NCI-H1048 (cell line): ENCODE measurements around the gene VANGL1.

Experiments used
- DNase-seq: peaks from one replicate; lab custom pipeline; 2025; lab: John Stamatoyannopoulos, UW

VANGL1 gene

DNA sequence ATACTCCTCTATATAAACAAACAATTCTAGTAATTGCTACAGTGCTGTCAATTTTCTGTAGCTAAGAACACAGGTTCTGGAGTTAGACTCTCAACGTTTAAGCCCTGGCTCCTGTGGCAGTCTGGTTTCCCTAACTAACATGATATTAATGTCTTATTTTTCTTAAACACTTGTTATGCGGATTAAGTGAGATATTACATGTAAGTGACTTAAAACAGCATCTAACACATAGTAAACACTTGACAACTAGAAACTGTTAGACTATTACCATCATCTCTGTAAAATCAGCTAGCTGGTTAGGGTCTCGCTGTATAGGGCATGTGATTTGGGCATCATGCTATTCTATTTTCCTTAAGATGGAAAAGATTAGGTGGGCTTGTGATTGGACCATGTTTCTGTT, 2.3 kb downstream of the VANGL1 start:
- DNase-seq: no peak

DNA sequence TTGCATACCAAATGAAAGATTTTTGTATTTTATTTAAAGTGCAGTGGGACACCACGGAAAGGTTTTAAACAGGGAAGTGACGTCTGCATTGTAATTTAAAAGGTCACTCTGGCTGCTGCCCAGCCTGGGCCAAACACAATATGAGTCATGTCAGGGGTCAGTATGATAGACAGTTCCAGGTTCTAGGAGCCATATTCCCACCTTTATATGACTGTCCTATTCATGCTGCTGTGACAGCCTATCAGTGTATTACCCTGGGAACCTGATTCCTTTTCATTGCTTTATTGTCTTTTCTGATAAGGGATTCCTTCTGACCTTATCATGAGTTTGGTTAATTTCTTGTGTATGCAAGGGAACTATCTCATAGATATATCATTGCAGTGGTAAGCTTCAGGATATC, 5.3 kb downstream of the VANGL1 start:
- DNase-seq: no peak

DNA sequence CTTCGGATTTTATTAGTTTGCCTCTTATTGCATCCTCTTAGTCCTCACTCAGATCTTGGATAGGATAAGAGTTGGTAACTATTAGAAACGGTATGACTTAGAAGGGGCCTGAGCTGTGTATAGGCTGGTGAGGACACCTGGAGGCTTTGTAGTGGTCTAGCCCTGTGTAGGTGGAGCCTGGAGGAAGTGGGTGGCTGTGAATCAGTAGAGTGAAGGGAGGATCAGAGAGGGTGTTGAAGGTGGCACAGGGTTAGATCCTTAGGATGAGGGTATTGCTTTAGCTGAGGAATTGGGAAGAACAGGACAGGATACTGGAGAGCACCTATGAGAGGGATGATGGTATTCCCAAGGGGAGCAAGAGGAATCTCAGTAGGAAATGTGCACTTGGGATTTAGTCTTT, 5.7 kb downstream of the VANGL1 start:
- no peak for DNase-seq

DNA sequence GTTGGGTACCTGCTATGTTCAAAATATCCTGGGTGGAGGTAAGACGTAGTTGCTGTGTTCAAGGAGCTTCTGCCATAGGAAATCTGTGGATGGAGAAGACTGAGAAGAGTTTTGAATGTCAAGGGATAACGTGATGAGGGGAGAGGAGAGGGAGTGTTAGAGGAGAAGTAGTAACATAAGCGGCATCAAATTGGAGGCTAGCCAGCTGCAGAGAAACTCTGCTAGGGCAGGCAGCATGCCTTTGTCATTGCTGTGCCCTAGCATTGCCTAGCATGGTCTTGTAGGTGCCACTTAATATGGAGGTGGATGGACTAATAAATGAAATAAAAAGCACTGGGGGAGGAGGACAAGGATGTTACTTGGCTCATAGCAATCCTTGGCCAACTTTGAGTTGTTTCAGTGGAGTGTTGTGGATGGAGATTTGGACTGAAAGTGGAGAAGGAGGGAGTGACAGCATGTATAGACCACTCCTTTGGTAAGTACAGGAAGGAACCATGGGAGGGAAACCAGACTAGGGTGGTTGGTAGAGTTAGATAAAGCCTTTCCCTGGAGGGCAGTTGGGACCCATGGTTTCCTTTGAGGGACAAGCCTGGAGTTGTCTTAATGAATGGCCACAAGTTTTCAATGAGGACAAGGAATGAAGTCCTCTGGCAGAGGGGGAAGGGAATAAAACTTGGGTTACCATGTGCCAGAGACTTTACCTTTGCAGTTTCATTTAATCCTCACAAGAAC, 6.3 kb downstream of the VANGL1 start:
- no peak for DNase-seq

DNA sequence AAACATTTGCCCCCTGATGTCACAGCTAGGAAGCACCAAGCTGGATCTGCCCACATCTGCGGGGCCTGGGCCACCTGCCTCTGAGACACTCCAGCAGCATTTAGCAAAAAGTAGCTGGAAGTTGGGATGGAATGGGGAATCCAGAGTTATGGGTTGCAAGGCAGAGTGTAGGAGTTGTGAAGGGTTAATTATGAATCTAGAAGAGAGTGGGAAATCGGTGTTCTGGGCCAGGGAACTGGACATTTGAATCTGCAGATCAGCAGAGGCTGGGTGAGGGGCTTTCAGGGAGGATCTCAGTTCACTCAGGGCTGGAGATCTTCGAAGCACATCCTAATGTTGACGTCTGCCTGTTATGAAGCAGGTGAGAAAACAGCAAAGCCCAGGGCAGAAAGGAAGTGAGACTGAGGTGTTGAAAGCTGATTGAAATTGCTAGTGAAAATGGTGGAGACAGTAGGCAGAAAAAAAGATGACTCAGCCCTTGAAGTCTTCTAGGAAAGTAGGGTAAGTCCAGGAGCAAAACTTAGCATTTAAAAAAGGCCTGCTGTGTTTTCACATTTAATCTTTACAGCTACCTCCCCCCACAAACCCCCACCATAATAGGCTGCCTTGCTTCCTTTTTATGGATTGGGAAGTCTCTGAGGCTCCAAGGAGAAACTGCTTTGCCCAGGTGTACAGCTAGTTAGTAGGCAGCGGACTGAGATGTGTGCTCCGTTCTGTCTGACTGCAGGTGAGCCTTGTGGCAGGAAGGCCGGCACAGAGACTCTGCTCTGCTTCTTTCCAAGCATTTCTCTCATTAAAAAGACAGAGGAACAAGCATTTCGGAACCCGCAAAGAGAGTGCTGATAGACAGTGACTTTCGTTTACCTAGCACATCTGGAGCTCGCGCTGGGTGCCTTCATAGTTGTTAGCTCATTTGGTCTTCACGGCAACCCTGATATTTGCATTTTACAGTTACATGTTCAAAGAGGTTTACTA, 7.2 kb downstream of the VANGL1 start:
- no peak for DNase-seq

DNA sequence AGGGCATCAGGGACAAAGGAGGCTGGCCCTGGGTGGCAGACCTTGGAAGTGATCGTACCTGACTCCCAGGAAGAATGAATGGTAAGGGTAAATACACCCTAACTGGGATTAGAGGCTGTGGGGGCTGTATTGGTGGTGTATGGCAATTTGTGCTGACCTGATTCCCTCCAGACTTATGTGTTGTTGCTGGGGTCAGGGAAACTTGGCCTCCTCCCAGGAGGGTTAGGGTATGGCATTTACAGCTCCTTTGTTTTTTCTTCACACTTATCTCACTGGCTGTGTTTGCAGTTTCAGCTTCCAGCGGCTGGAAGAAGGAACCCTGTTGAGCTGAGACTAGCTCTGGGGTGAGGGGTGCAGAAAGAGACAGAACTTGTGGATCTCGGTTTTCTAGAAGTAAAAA, 8.2 kb downstream of the VANGL1 start:
- no peak for DNase-seq

DNA sequence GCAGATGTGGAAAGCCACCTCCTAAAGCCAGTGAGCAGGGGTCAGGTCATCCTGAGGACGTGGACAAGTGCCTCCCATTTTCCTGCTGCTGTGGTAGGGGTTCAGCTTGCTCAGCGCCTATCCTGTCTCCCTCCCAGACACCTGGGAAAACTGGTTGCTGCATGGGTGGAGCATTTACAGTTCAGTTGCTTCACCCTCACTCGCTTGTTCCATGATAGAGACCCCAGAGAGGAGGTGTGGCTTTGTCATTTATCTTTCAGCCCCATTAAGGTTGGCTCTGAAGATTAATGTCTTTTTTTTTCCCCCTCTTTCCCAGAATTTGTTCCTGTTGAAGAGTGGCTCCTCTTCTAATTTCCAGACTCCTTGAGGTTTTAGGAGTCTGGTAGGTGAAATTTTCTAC, 9.2 kb downstream of the VANGL1 start:
- no peak for DNase-seq

DNA sequence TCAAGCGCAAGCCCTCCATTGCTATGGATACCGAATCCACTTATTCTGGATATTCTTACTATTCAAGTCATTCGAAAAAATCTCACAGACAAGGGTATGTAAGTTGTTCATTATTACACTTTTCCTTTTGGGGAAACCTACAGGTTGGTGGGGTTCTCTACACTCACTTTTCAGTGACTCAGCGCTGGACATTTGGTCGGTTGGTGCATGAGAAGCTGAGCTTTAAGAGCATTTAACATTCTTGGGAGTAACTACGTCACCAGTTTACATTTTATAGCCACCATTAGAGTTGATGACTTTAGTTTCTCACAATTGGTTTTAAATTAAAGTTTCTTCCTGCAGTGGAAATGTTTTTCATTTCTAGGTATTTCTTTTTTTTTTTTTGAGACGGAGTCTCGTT, 9.6 kb downstream of the VANGL1 start:
- no peak for DNase-seq

DNA sequence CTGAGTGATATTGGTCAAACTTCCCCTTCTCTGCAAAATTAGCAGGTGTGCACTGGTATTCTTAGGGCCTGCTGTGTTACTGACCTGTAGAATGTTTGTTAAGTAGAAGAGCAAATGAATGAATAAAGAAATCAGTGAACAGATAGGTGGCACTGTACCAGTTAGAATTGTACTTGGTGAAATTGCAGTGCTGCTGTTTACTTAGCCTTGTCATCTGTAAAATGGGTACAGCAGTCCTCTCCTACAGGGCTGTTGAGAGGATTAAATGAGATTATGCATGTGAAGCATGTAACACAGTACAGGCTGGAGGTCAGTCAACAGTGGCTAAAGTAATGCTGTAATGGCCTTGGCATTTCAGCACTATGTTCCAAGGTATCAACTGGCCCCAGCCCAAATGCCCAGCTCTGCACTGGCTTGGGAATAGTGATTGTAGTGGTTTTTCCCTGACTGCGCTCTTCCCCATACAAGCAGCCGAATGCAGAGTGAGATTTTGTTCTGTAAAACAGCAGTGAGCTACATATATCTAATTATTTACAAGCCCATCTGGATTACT, 10.5 kb downstream of the VANGL1 start:
- no peak for DNase-seq

DNA sequence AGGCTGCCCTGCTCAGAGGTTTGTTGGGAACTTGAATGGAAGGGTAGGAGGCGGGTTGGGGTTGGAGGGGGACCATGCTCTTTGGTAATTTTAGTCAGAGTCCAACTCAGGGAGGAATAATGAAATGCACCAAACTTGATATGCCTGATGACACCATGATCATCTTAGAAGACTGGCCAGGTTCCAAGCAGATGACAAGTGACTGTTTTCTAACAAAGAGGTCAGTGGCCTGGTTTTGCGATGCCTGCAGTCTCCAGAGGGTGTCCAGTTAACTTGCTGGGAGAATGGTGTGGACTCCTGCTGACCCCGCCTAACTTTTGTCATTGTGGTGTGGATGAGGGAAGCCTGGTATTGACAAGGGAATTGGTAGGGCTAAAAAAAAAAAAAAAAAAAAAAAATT, 12.4 kb downstream of the VANGL1 start:
- no peak for DNase-seq

DNA sequence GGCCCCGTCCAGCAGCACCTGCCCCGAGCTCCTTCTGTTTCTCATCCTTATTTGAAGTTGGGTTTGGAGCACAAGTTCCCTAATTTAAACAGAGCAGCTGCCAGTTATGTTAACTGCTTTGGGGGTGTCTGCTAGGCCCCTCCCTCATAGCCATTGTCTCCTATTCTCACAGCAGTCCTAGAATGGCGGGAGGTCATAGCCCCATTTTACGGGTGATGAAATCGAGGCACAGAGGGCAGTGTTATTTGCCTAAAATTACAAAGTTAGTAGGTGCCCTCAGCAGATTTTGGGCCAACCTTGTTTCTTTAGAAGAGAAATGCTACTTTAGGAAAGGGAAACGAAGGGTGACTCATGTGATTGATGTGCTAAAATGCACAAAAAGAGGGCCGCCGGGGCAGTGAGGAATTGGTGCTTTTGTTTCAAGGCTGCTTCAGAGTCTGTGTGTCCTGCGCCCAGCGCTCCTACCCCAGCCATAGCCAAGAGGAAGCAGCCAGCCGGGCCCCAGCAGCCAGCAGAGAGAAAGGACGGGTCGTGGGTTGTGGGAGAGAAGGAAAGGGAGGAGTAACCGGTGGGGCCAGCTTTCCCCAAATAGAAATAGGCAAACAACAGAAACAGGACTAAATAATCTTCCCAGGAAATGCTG, 13.0 kb downstream of the VANGL1 start:
- DNase-seq: no peak

DNA sequence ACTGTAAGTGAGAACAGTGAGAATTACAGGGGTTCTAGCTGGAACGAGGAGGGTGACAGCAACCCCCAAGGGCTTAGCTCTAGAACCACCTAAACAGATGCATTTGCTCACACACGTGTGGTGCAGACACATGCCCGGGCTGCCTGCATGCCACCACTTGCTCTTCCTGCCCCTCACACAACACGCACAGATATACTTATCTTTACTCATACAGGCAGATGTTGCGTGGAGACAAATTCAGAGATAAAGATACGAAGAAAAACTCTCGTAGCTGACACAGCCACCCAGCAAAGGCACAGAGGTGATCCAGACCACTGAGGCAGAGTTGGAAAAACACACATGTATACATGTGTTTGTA, 13.5 kb downstream of the VANGL1 start:
- DNase-seq: no peak

DNA sequence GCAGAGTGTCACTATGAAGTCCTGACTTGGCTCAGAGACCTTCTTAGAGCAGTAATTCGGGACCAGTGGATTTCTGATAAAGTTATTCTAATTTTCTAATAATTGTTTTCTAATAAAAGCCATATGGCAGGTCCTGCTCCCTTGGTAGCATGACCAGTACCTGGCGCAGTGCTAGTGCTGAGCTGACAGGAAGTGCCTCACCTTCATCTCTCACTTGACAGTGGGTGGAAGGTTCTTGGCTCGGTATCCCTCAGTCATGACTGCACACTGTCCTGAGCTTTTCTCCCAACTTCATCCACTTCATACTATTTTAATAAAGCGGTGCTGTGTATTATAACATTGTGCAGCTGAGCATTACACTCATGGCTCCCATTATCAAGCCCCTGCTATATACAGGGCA, 14.1 kb downstream of the VANGL1 start:
- DNase-seq: no peak

DNA sequence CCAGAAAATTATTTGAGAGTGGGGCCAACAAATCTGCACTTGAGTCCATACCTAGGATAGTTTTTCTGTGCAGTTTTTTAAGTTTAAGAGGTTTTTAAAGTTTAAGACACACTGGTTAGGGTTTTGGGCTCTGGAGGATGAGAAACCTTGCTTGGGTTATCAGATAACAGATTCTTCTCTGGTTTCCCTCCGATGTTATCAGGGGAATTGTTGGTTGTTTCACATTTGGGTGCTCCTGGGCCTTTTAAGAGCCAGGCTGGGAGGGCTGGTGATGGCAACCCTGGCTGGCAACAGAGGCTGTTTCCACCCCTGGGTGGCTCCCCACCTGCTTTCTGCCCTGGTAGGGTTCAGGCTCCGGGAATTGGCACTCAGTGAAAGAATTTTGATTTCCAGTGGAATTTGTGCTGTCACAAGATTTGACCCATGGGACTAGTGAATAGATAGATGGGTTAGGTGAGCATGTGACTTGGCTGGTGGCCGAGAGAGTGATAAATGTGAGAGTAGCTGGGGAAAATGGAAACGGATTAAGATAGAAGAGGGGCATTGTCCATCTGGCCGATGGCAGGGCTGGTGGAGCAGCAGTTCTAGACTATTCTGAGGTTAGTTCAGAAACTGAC, 14.8 kb downstream of the VANGL1 start:
- no peak for DNase-seq

DNA sequence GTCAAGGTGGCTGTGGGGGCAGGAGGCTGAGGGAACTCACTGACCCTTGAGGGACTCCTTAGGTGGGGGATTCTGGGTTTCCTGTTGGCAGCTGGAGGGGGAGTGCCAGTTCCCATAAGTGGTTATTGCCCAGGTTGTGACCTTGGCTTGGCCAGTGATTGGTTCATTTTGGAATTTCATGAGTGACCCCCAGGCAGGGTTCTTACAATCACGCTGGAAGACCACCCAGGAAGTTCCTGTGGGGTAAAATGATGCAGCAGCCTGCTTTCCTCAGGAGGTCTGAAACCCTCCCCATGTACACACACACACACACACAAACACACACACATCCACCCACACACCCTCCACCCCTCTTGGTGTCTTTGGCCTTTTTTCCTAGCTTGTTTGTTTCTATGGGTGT, 16.9 kb downstream of the VANGL1 start:
- DNase-seq: no peak

DNA sequence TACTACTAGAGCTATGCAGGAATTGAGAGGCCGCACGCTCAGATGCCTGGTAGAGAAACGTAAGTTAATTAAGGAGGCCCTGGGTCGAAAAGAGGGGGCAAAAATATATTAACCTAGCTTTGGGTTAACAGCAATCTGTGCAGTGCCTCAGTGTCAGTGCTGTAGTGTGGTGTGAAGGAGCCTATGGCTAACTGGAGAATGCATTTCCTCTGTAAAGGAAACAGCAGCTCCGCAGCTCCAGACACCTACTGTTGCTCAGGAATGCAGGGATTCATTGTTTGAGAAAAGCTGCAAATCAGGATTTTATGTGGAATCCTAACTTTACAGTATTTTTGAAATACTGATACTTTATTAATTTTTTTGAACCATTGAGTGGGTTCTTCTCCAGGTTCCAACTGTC, 18.4 kb downstream of the VANGL1 start:
- no peak for DNase-seq

DNA sequence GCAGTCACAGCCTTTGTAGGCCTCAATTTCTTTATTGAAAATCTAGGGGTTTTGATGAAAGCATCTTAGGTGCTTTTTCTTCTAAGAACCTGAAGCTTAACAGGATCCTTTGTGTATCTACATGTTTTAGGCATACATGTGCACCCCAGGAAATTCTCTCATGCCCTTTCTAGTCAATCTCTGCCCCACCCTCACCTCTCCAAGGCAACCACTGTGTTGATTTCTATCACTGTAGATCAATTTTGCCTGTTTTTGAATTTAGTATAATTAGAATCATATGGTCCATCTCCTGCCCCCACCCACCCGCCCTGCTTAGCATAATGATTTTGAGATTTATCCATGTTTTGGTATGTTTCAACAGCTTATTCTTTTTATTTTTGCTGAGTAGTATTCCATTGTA, 19.4 kb downstream of the VANGL1 start:
- DNase-seq: no peak

DNA sequence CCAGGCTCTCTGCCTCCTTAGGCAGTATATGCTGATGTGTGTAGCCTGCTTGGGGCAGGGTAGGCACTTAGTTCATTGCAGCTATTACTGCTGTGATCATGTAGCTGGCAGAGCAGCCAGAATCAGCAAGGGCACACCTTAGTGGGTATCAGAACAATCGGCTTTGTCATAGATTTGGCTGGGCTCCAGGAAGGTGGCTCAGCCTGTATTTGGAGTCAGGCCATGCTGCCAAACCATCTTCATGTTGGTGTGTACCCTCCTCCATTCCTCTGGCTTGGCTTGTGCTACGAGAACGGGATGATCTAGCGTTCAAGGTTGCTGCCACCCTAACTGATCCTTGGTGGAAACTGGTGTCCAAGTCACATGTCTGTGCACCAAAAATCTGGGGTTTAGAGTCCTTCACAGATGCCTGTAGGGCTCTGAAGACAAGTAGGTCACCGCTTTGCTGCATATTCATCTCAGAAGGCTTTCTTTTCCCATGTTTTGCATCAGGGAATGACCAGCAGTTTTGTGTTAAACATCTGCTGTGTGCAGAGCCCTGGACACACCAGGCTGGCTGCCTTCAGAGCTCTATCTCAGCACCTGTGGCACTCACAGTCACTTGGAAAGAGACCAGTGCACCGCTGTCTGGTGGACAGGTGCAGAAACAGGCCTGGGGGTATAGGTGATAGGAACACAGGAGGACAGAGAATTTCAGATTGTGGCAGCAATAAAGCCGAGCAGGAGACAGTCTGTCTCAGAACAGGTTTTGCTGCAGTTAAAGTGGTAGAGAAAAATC, 23.7 kb downstream of the VANGL1 start:
- DNase-seq: no peak

DNA sequence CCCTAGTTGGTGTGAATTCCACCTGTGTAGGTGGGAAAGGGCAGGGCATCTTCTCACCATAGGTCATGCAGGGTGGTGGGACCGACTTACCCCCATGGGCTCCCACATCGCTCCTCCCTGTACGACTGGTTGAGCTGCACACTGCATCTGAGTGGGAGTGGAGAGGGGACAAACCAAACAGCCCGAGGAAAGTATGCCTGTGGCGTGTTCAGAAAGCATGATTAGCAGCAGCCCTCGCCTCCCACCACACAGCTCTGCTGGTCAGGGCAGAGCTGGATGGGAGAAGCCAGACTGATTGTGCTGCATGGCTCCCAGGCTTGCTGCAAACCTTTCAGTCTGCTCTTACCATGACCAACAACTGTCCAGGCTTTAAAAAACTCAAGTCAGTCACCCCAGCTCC, 24.4 kb downstream of the VANGL1 start:
- DNase-seq: no peak

DNA sequence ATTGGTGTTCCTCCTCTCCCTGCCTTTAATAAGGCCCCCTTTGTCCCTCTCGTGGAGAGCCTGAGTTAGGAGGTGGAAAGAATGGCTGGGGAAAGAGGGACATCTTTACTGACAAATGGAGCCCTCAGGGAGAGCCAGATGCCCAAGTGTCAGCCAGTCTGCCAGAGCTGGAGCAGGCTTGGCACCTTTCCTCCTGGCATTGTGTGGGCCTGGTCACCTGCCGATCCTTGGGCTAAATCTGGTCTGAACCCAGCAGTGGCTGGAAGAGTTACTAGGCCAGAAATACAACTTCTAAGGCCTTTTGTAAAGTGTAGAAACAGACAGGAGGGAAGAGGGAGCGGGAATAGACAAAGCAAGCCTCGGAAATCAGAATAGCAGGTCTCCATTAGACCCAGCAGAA, 24.9 kb downstream of the VANGL1 start:
- DNase-seq: no peak

DNA sequence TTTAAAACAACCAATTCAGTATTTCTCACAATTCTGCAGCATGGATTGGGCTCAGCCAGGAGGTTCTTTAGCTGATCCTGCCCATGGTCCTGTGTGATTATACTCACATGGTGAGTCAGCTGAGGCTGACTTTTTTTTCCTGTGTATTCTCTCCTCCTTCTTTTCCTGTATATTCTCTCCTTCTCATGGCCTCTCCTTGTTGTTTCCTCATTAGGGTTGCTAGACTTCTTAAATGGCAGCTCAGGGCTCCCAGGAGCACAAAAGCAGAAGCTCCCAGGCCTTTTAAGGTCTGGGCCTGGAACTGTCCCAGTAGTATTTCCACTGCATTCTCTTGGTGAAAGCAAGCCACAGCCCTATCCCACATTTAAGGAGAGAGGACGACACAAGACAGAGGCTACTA, 26.8 kb downstream of the VANGL1 start:
- no peak for DNase-seq
